ENCODE measurements around the gene GRIP2. TPM values are rescaled to one million over a fixed set of nuclear protein-coding genes. Genes with fewer than 3 reads are reported as not detected.

GRIP2 gene
- total RNA-seq, 4 donors from 2014 or later = 0.45 to 0.92 (median 0.66) TPM

DNA sequence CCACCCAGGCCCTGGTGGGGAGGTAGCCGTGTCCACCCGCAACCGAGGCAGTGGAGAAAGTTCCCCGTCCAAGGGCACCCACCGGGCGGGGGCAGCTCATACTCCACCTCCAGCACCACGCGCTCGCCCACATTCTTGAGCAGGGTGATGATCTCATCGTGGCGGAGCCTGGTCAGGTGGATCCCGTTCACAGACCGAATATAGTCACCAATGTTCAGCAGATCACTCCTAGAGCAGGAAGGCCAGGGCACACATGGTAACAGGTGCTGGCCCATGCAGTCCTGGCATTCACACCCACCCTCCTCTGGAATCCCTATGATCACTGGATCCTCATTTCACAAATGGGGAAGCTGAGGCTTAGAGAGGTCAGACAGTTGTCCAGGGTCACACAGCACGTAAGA lies 15.8 kb downstream of the GRIP2 start:
- no peak for TF ChIP-seq EP300 (IDR thresholded peaks at IDR 0.05)
- no peak for TF ChIP-seq POLR2AphosphoS5 (IDR thresholded peaks at IDR 0.05)
- no peak for TF ChIP-seq POLR2A (IDR thresholded peaks at IDR 0.05; ENCODE audit: low read depth)
- TF ChIP-seq, protein P1, sequence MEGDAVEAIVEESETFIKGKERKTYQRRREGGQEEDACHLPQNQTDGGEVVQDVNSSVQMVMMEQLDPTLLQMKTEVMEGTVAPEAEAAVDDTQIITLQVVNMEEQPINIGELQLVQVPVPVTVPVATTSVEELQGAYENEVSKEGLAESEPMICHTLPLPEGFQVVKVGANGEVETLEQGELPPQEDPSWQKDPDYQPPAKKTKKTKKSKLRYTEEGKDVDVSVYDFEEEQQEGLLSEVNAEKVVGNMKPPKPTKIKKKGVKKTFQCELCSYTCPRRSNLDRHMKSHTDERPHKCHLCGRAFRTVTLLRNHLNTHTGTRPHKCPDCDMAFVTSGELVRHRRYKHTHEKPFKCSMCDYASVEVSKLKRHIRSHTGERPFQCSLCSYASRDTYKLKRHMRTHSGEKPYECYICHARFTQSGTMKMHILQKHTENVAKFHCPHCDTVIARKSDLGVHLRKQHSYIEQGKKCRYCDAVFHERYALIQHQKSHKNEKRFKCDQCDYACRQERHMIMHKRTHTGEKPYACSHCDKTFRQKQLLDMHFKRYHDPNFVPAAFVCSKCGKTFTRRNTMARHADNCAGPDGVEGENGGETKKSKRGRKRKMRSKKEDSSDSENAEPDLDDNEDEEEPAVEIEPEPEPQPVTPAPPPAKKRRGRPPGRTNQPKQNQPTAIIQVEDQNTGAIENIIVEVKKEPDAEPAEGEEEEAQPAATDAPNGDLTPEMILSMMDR (IDR thresholded peaks at IDR 0.05) = no peak
- Histone ChIP-seq H3K9me3 (no peaks in the 10 kb centered on the region), H3K4me3 (no peak overlapping the region), H3K27ac (replicated peaks in 1 of 4) (no peak overlapping the region), H3K36me3 (no peaks in the 10 kb centered on the region), H3K27me3 (peaks cover 0 to 2% (median 0%) of the 10 kb centered on the region in 4 donors), H3K4me1 (peaks cover 32 to 46% (median 39%) of the 10 kb centered on the region in 4 donors)
- DNase-seq (ENCODE audit: extremely low spot score) = no peak
- intact Hi-C loops (cut with DNase I) = no loop called here
- WGBS = 95% methylated on average over 6 of the region's 14 CpGs

DNA sequence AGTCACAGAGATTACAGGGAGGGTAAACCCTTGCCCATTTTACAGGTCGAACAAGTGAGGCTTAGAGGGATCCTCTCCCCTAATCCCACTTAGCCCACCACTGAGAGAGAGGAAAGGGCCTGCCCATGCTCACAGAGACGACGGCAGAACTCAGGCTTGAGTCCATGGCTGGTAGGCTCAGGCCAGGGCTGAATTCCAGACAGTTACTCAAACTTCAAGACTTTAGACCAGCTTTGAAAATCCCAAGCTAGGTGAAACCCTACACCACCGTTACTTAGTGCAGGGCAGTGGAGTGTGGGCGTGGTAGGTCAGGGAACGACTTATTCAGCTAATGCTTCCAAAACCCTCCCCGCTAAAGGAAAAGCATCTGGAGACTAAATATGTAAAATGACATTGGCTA lies 16.4 kb downstream of the GRIP2 start:
- peaks cover 0 to 2% (median 0%) of the 10 kb centered on the region in 4 donors for H3K27me3 ChIP-seq
- peaks cover 32 to 46% (median 39%) of the 10 kb centered on the region in 4 donors for H3K4me1 ChIP-seq
- H3K4me3 ChIP-seq = no peak overlapping the region
- no peak for DNase-seq (ENCODE audit: extremely low spot score)
- H3K36me3 ChIP-seq = no peaks in the 10 kb centered on the region
- intact Hi-C loops (cut with DNase I) = no loop called here
- H3K9me3 ChIP-seq = no peaks in the 10 kb centered on the region
- H3K27ac ChIP-seq (replicated peaks in 1 of 4) = peak overlapping the region in 2 of 4 donors; percentile 32 to 40
- TF ChIP-seq, protein P1 (IDR thresholded peaks at IDR 0.05) = no peak
- no peak for TF ChIP-seq EP300 (IDR thresholded peaks at IDR 0.05)
- no peak for TF ChIP-seq POLR2AphosphoS5 (IDR thresholded peaks at IDR 0.05)
- WGBS = 87% methylated on average over 7 of the region's 7 CpGs

DNA sequence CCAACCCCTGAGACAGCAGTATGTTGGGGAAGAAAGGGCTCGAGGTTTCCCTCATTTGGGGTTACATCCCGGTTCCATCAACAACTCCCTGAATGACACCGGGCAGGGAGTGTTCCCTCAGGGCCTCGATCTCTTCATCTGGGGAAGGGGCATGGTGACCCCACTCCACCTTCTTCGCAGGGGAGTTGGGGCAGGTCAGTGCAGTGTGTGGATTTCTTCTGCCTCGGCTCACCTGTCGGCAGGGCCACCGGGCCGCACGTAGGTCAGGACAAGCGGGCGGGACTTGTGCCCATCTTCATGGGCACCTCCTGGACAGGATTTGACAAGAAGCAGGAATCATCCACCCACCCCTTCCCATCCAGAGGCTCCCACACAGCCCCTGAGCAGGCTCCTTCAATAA lies 17.4 kb downstream of the GRIP2 start:
- no peak for DNase-seq (ENCODE audit: extremely low spot score)
- peak overlapping the region in 3 of 4 donors; percentile 11 to 46 (median 32) for H3K27ac ChIP-seq (replicated peaks in 1 of 4)
- TF ChIP-seq EP300 (IDR thresholded peaks at IDR 0.05) (no peak), POLR2AphosphoS5 (IDR thresholded peaks at IDR 0.05) (no peak), POLR2A (IDR thresholded peaks at IDR 0.05; ENCODE audit: low read depth) (no peak)
- TF ChIP-seq, protein P1 (IDR thresholded peaks at IDR 0.05) = no peak

DNA sequence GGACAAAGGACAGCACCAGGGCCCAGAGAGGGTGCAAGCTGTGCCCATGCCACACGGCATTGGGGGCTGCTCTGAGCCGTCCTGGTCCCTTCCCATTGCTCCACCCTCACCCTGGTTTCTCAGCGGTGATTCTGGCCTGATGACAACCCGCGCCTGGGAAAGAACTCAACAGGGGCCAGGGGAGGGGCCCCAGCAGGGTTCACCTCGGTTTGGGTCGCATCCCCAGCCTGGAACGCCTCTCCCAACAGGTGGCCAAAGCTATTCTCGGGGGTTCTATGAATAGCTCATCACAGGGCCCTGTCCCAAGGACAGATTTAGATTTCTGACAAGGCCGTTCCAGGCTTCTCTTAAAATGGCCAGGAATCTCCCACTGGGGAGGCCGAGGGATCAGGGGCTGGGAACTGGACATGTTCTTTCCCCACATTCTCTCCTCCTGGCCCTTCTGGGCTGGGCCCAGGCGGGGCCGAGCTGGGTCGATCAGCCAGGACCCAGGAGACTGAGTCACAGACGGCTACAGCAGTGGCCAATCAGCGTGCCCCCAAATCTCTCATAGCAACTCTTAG lies 17.9 kb downstream of the GRIP2 start:
- peaks cover 0 to 2% (median 0%) of the 10 kb centered on the region in 4 donors for H3K27me3 ChIP-seq
- no peaks in the 10 kb centered on the region for H3K9me3 ChIP-seq
- H3K4me3 ChIP-seq = no peak overlapping the region
- DNase-seq (ENCODE audit: extremely low spot score) = no peak
- H3K27ac ChIP-seq (replicated peaks in 1 of 4) = peak overlapping the region in 3 of 4 donors; percentile 11 to 46 (median 32)
- peaks cover 0 to 5% (median 0%) of the 10 kb centered on the region in 4 donors for H3K36me3 ChIP-seq
- TF ChIP-seq EP300 (IDR thresholded peaks at IDR 0.05) (no peak), POLR2AphosphoS5 (IDR thresholded peaks at IDR 0.05) (peak in 1 of 2 donors; percentile 34)
- intact Hi-C loops (cut with DNase I) = no loop called here
- peaks cover 32 to 46% (median 39%) of the 10 kb centered on the region in 4 donors for H3K4me1 ChIP-seq
- WGBS = 64% methylated on average over 7 of the region's 16 CpGs

More for the DNA sequence above, 17.4 kb downstream of the GRIP2 start:
- Histone ChIP-seq H3K9me3 (no peaks in the 10 kb centered on the region), H3K4me3 (no peak overlapping the region), H3K36me3 (peaks cover 0 to 1% (median 0%) of the 10 kb centered on the region in 4 donors), H3K27me3 (peaks cover 0 to 2% (median 0%) of the 10 kb centered on the region in 4 donors), H3K4me1 (peaks cover 32 to 46% (median 39%) of the 10 kb centered on the region in 4 donors)
- intact Hi-C loops (cut with DNase I) = no loop called here
- 95% methylated on average over 12 of the region's 12 CpGs for WGBS

DNA sequence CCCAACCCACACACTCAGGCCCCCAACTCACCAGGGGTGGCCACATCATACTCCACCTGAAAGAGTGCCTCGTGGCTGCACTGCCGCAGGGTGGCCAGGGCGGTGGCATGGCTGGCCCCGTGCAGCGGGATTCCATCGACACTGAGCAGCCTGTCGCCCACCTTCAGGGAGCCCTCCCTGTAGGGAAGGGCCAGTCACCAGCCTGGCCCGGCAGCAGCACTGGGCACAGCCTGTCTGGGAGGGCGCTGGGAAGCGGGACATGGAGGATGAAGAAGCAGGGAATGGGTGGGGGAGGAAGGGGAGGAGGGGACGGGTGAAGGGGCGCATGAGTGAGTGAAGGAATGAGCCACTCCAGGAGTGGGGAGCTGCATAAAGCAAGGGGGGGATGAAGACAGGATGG lies 18.5 kb downstream of the GRIP2 start:
- peaks cover 0 to 5% (median 0%) of the 10 kb centered on the region in 4 donors for H3K36me3 ChIP-seq
- no peak overlapping the region for H3K4me3 ChIP-seq
- H3K9me3 ChIP-seq = no peaks in the 10 kb centered on the region
- no peak for DNase-seq (ENCODE audit: extremely low spot score)
- no peak for TF ChIP-seq EP300 (IDR thresholded peaks at IDR 0.05)
- TF ChIP-seq, protein P1 (IDR thresholded peaks at IDR 0.05) = no peak
- no peak for TF ChIP-seq POLR2A (IDR thresholded peaks at IDR 0.05; ENCODE audit: low read depth)
- TF ChIP-seq POLR2AphosphoS5 (IDR thresholded peaks at IDR 0.05) = no peak
- intact Hi-C loops (cut with DNase I) = no loop called here
- peaks cover 0 to 2% (median 0%) of the 10 kb centered on the region in 4 donors for H3K27me3 ChIP-seq
- no peak overlapping the region for H3K27ac ChIP-seq (replicated peaks in 1 of 4)
- WGBS = 82% methylated on average over 11 of the region's 12 CpGs
- peaks cover 32 to 41% (median 37%) of the 10 kb centered on the region in 4 donors for H3K4me1 ChIP-seq

Data from esophagus muscularis mucosa (tissue), 4 donors.